Heart left ventricle (tissue), 16 donors: ENCODE results near the gene ANKRD13C. TPM values are rescaled to one million over a fixed set of nuclear protein-coding genes. Genes with fewer than 3 reads are reported as not detected.

Experiments
- ATAC-seq, 4 donors: fragments of 200-7000 bp; cut with Tn5 transposase; one replicate each; pipeline ENCODE4 v1.9.1; 2020 to 2022; ENCODE audit warnings: moderate library complexity in 4 of 4, mild to moderate bottlenecking in 3 of 4, moderate number of reproducible peaks in 1 of 4
- DNase-seq, 5 donors: peaks; one replicate each; pipeline ENCODE4 v3.0.0-alpha.2; 2020
- H3K27ac ChIP-seq, 12 donors: fragments of 200-600 bp; sonication (generic) in 4 of 12; one replicate each; pipeline versions ENCODE4 v1.5.0 to v1.8.0; 2016 to 2022; ENCODE audit warnings: mild to moderate bottlenecking in 2 of 12
- H3K27me3 ChIP-seq, 9 donors: fragments of 200-600 bp; sonication (generic) in 2 of 9; one replicate each; pipeline versions ENCODE4 v1.5.1 to v1.8.0; 2016 to 2022; ENCODE audit warnings: mild to moderate bottlenecking in 3 of 9
- H3K36me3 ChIP-seq, 9 donors: fragments of 200-600 bp; sonication (generic) in 2 of 9; one replicate each; pipeline versions ENCODE4 v1.5.0 to v1.8.0; 2018 to 2022; ENCODE audit warnings: mild to moderate bottlenecking in 2 of 9
- H3K4me1 ChIP-seq, 12 donors: fragments of 200-600 bp; sonication (generic) in 4 of 12; one replicate each; pipeline versions ENCODE4 v1.5.0 to v1.8.0; 2016 to 2022; ENCODE audit warnings: mild to moderate bottlenecking in 3 of 12
- H3K4me3 ChIP-seq, 12 donors: fragments of 200-600 bp; sonication (generic) in 4 of 12; one replicate each; pipeline versions ENCODE4 v1.5.0 to v1.8.0; 2017 to 2022; ENCODE audit warnings: mild to moderate bottlenecking in 9 of 12, moderate library complexity in 4 of 12
- H3K9me3 ChIP-seq, 12 donors: fragments of 200-600 bp; sonication (generic) in 4 of 12; one replicate each; pipeline versions ENCODE4 v1.5.0 to v1.8.0; 2016 to 2022; ENCODE audit warnings: mild to moderate bottlenecking in 1 of 12
- CTCF ChIP-seq, 12 donors: fragments of 200-600 bp; sonication (generic) in 4 of 12; IDR thresholded peaks; one replicate each; pipeline versions ENCODE4 v1.5.0 to v1.8.0; 2018 to 2022; ENCODE audit warnings: antibody characterized with exemption in 12 of 12, mild to moderate bottlenecking in 5 of 12
- POLR2A ChIP-seq, 2 donors: fragments of 450-650 bp; IDR thresholded peaks; one replicate each; pipeline ENCODE4 v1.6.1; 2017; ENCODE audit warnings: antibody characterized with exemption in 2 of 2, mild to moderate bottlenecking in 2 of 2, moderate library complexity in 2 of 2
- WGBS, 4 donors: extraction: QIAGEN DNeasy Blood & Tissue Kit in 2 of 4; methylation state at CpG; one replicate each; pipeline versions ENCODE4 v1.1.5 to v1.1.7; 2013 to 2018; 5-methylcytosine and 5-hydroxymethylcytosine counted together
- intact Hi-C, 10 donors: fragments of 100-400 bp; cut with DNase I; formaldehyde crosslinking; loops; one replicate each; pipeline versions ENCODE4 v1.11.1 to v1.14.2; 2022
- polyA plus RNA-seq, 2 donors: library from polyadenylated mRNA; stranded (reverse); fragments of 200-250 nt; gene quantifications; one replicate each; pipeline ENCODE4 v1.2.3, GENCODE V29; 2013
- total RNA-seq, 9 donors: library from RNA; depleted of rRNA in 2 of 9; stranded (reverse); fragments of >200 nt in 2 of 9; fragmentation: NEBNext Ultra II Directional in 3 of 9; extraction: Animal tissue kit (Norgen Biotek cat#: 25700) in 3 of 9; gene quantifications; one replicate each; pipeline versions ENCODE4 v1.1.0 to v1.2.4, GENCODE V29; 2016 to 2023
- donor health status: ischemic (EF 13 %, LVEDD 7.1; RV severe dilation, severe dysfunction).
- donor health status: healthy with polysubstance abuse.
- donor health status: DM: no; HTN: yes; CAD: no.
- donor health status: DM: no; HTN: no; CAD: no.
- donor health status: ischemic (EF 25% LVEDD 6.9; RV normal size, moderate dysfunction).
- donor health status: ischemic (EF 25% LVEDD 5.7; RV mildly dilated, moderate dysfunction).
- donor health status: healthy.
- donor health status: DM: yes; HTN: yes; CAD: no.
- donor health status: ischemic (EF 35%, LVEDD 5.7; RV mildly dilated, moderate dysfunction).
- donor health status: nonischemic (EF 11% LVEDD 7.7; RV severe dilation, severe dysfunction).
- donor health status: DM: yes; HTN: yes; CAD: no.
- donor health status: PGD.
- donor health status: ischemic (EF 29% LVEDD 5.4; RV normal size, mild dysfunction).
- donor health status: nonischemic (EF 23%, LVEDD 6.1; RV moderate dilation, normal function).

ANKRD13C gene
- total and polyA plus RNA-seq, 11 donors, result 4.0 to 14.8 (median 10.5) TPM

GRCh38 chr1:70358921-70359564 is 4.5 kb upstream of the ANKRD13C start:
- WGBS, 4 donors, result 89 to 92% (median 91%) methylated on average over 7 of the region's 7 CpGs
- no peak overlapping the region for H3K27ac ChIP-seq
- no peak overlapping the region for H3K4me3 ChIP-seq
- no peaks in the 10 kb centered on the region for H3K9me3 ChIP-seq
- no peak for TF ChIP-seq CTCF (IDR thresholded peaks at IDR 0.05)
- no peak for TF ChIP-seq POLR2A (IDR thresholded peaks at IDR 0.05)
- H3K36me3 ChIP-seq, result no peaks in the 10 kb centered on the region
- no peak for ATAC-seq
- intact Hi-C loops, result loop anchor here in 5 of 10 donors (5.0 to 10.0 kb wide), 4 partner anchors 53 to 154 kb away; partner anchors contain the start of genes SRSF11 (in 4 of the 5), CTH (in 2 of the 5) and LRRC40 (in 1 of the 5)
- H3K27me3 ChIP-seq, result no peaks in the 10 kb centered on the region
- DNase-seq, result no peak
- peaks cover 0 to 15% (median 8%) of the 10 kb centered on the region in 12 donors for H3K4me1 ChIP-seq

GRCh38 chr1:70355920-70356319 is 1.4 kb upstream of the ANKRD13C start:
- ATAC-seq, result no peak
- Histone ChIP-seq H3K4me1 (peaks cover 0 to 37% (median 27%) of the 10 kb centered on the region in 12 donors), H3K4me3 (no peak overlapping the region), H3K27ac (peak overlapping the region in 2 of 12 donors; percentile 5 to 96), H3K9me3 (no peaks in the 10 kb centered on the region), H3K36me3 (peaks cover 0 to 5% (median 0%) of the 10 kb centered on the region in 9 donors), H3K27me3 (no peaks in the 10 kb centered on the region)
- TF ChIP-seq CTCF (IDR thresholded peaks at IDR 0.05) (no peak), POLR2A (IDR thresholded peaks at IDR 0.05) (no peak)
- 67 to 85% (median 72%) methylated on average over 7 of the region's 7 CpGs for WGBS, 4 donors
- intact Hi-C loops, result loop anchor here in 7 of 10 donors (2.0 to 10.0 kb wide), 5 partner anchors 55 to 151 kb away; partner anchors contain the start of genes CTH (in 5 of the 7), SRSF11 (in 4 of the 7) and LRRC40 (in 1 of the 7)
- DNase-seq, result no peak

- H3K9me3 ChIP-seq, result no peaks in the 10 kb centered on the region
- intact Hi-C loops, result loop anchor here in 7 of 10 donors (2.0 to 10.0 kb wide), 5 partner anchors 56 to 150 kb away; partner anchors contain the start of genes CTH (in 5 of the 7), SRSF11 (in 4 of the 7) and LRRC40 (in 1 of the 7)
- no peaks in the 10 kb centered on the region for H3K27me3 ChIP-seq
- H3K27ac ChIP-seq, result peak overlapping the region; percentile 78 to 96 (median 90)
- no peak for DNase-seq
- H3K4me3 ChIP-seq, result peak overlapping the region; percentile 71 to 95 (median 86)
- peaks cover 0 to 9% (median 0%) of the 10 kb centered on the region in 9 donors for H3K36me3 ChIP-seq
- 52 to 65% (median 61%) methylated on average over 6 of the region's 6 CpGs for WGBS, 4 donors
- TF ChIP-seq CTCF (IDR thresholded peaks at IDR 0.05) (no peak), POLR2A (IDR thresholded peaks at IDR 0.05) (no peak)
- H3K4me1 ChIP-seq, result peaks cover 0 to 44% (median 29%) of the 10 kb centered on the region in 12 donors
- no peak for ATAC-seq
Observed at GRCh38 chr1:70355111-70355407, 537 bp upstream of the ANKRD13C start.

- H3K27ac ChIP-seq, result peak overlapping the region; percentile 78 to 96 (median 90)
- no peaks in the 10 kb centered on the region for H3K9me3 ChIP-seq
- H3K4me1 ChIP-seq, result peaks cover 0 to 54% (median 38%) of the 10 kb centered on the region in 12 donors
- peak in 1 of 5 donors; percentile 70 for DNase-seq
- 0 to 1% (median 0%) methylated on average over 29 to 34 of the region's 34 CpGs for WGBS, 4 donors
- H3K36me3 ChIP-seq, result peaks cover 0 to 9% (median 0%) of the 10 kb centered on the region in 9 donors
- intact Hi-C loops, result loop anchor here in 9 of 10 donors (1.0 to 10.0 kb wide), 8 partner anchors 57 to 149 kb away; partner anchors contain the start of genes CTH (in 7 of the 9), SRSF11 (in 5 of the 9) and LRRC40 (in 3 of the 9)
- TF ChIP-seq CTCF (IDR thresholded peaks at IDR 0.05), result no peak
- no peak for TF ChIP-seq POLR2A (IDR thresholded peaks at IDR 0.05)
- peak overlapping the region; percentile 71 to 95 (median 86) for H3K4me3 ChIP-seq
- peak; percentile 12 to 52 (median 32) for ATAC-seq
- H3K27me3 ChIP-seq, result no peaks in the 10 kb centered on the region
Observed at GRCh38 chr1:70353601-70354331, 756 bp downstream of the ANKRD13C start.
